Esophagus squamous epithelium (tissue), 5 donors: ENCODE measurements around the gene LINC01488. TPM values are rescaled to one million over a fixed set of nuclear protein-coding genes. Genes with fewer than 3 reads are reported as not detected.
A peak's percentile ranks its signal among the peaks of the same experiment; 100 is the strongest.

Source experiments
- DNase-seq: peaks from one replicate; lab custom pipeline; 2025; lab: John Stamatoyannopoulos, UW
- H3K27ac ChIP-seq, 4 donors: fragments of 200-600 bp; sonication (generic); one replicate each; pipeline ENCODE4 v1.5.1; 2016 to 2019; ENCODE audit warnings: mild to moderate bottlenecking in 1 of 4
- H3K27me3 ChIP-seq, 4 donors: fragments of 200-600 bp; sonication (generic); 1 replicate in 3 of 4; 2 replicates in 1 of 4; pipeline versions ENCODE4 v1.5.1 to v1.6.0; 2017 to 2021; ENCODE audit warnings: antibody characterized with exemption in 1 of 4
- H3K36me3 ChIP-seq, 3 donors: fragments of 200-600 bp; sonication (generic); one replicate each; pipeline ENCODE4 v1.5.1; 2016 to 2019
- H3K4me1 ChIP-seq, 3 donors: fragments of 200-600 bp; sonication (generic); one replicate each; pipeline ENCODE4 v1.5.1; 2017 to 2019
- H3K4me3 ChIP-seq, 4 donors: fragments of 200-600 bp; sonication (generic); 1 replicate in 3 of 4; 2 replicates in 1 of 4; pipeline ENCODE4 v1.5.1; 2016 to 2019; ENCODE audit warnings: mild to moderate bottlenecking in 2 of 4, moderate library complexity in 1 of 4
- H3K9me3 ChIP-seq, 3 donors: fragments of 200-600 bp; sonication (generic); one replicate each; pipeline ENCODE4 v1.5.1; 2016 to 2019
- POLR2A ChIP-seq, 4 donors: fragments of 450-650 bp; IDR thresholded peaks; one replicate each; pipeline ENCODE4 v1.6.1; 2017; ENCODE audit warnings: antibody characterized with exemption in 4 of 4, mild to moderate bottlenecking in 4 of 4, moderate library complexity in 3 of 4
- WGBS, 2 donors: methylation state at CpG; one replicate each; pipeline ENCODE4 v1.1.5; 2018; 5-methylcytosine and 5-hydroxymethylcytosine counted together
- intact Hi-C: fragments of 100-400 bp; cut with DNase I; formaldehyde crosslinking; loops from one replicate; pipeline ENCODE4 v1.15.0; 2022
- total RNA-seq, 4 donors: library from RNA; depleted of rRNA; stranded (reverse); fragments of >200 nt; gene quantifications; one replicate each; pipeline ENCODE4 v1.1.0, GENCODE V29; 2016
- TF ChIP-seq, protein P1 (sequence below), 6 experiments: fragments of 450-650 bp in 4 of 6; fragments of 200-600 bp in 2 of 6; sonication (generic) in 2 of 6; IDR thresholded peaks; one replicate each; pipeline ENCODE4 v1.5.1; 2016 to 2019; ENCODE audit warnings: antibody characterized with exemption in 6 of 6, mild to moderate bottlenecking in 4 of 6, moderate library complexity in 4 of 6
- donor health status: DM: yes; HTN: yes; CAD: no.

Gene LINC01488
- total RNA-seq, 4 donors from 2014 or later, result not detected

DNA sequence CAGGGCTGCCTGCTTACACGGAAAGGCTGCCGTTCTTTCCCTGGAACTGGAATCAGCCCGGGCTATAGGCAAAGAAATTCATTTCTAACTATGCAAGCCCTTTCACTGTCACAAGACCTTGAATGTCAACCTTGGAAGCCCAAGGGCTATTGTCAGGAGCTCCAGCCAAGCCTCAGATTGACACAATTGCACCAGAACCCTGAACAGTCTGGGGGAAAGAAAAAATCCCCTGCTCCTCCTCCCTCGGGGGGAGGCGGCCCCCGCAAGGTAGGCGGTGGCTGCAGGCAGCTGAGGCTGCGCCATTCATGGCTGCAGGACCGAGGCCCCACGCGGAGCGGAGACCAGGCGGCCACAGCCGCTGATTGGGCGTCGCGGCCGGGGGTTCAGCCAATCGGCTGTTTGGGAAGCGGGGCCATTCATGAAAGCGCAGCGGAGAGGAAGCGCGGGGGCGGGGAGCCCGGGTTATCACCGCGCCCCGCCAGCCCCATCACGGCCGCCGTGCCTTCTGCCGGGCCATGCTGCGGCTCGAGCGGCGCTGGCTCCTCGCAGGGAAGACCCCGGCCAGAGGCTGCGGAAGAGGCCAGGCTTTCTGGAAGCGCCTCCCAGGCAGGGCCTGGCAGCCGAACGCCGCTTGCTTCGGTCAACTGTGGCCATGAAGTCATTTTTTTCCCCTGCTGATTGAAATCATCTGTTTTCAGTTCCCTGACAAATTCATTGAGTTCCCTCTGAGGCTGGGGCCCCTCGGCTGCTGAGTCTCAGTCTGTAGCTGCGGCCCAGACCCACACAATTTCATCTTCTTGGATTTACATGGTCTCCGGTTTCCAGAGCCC is 38.1 kb upstream of the LINC01488 start:
- intact Hi-C loops, result no loop called here
- TF ChIP-seq, protein P1, sequence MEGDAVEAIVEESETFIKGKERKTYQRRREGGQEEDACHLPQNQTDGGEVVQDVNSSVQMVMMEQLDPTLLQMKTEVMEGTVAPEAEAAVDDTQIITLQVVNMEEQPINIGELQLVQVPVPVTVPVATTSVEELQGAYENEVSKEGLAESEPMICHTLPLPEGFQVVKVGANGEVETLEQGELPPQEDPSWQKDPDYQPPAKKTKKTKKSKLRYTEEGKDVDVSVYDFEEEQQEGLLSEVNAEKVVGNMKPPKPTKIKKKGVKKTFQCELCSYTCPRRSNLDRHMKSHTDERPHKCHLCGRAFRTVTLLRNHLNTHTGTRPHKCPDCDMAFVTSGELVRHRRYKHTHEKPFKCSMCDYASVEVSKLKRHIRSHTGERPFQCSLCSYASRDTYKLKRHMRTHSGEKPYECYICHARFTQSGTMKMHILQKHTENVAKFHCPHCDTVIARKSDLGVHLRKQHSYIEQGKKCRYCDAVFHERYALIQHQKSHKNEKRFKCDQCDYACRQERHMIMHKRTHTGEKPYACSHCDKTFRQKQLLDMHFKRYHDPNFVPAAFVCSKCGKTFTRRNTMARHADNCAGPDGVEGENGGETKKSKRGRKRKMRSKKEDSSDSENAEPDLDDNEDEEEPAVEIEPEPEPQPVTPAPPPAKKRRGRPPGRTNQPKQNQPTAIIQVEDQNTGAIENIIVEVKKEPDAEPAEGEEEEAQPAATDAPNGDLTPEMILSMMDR (IDR thresholded peaks at IDR 0.05), result no peak
- TF ChIP-seq POLR2A (IDR thresholded peaks at IDR 0.05), result no peak
- Histone ChIP-seq H3K36me3 (no peaks in the 10 kb centered on the region), H3K9me3 (no peaks in the 10 kb centered on the region), H3K27me3 (no peaks in the 10 kb centered on the region), H3K4me1 (peaks cover 18 to 62% (median 23%) of the 10 kb centered on the region in 3 donors), H3K27ac (peak overlapping the region; percentile 53 to 87 (median 84)), H3K4me3 (peak overlapping the region in 3 of 4 donors; percentile 42 to 64 (median 47))
- peak; percentile 25 for DNase-seq
- WGBS, 2 donors, result 4 to 30% methylated on average over 2 to 11 of the region's 48 CpGs

DNA sequence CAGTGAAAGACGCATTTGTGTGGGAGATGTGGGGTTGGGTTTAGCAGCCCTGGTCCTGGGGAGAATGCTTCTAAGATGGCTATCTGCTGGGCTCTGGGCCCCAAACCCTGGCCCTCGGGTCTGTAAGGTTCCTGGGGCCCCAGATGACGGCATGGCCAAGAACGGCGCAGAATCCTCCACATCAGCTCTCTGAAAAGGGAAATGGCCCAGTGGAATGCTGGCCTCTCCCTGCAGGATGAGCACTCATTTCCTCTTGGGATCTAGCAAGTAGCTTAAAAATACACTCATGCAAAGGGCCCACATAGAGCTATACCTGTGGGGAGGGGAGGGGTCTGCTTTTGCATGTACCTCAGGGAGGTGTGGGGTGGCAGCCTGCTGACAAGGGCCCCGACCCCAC is 37.5 kb upstream of the LINC01488 start:
- intact Hi-C loops, result no loop called here
- Histone ChIP-seq H3K9me3 (no peaks in the 10 kb centered on the region), H3K4me3 (peak overlapping the region in 3 of 4 donors; percentile 42 to 64 (median 47)), H3K4me1 (peaks cover 18 to 65% (median 23%) of the 10 kb centered on the region in 3 donors), H3K27ac (peak overlapping the region; percentile 53 to 87 (median 84)), H3K36me3 (no peaks in the 10 kb centered on the region), H3K27me3 (no peaks in the 10 kb centered on the region)
- TF ChIP-seq, protein P1 (IDR thresholded peaks at IDR 0.05), result no peak
- no peak for TF ChIP-seq POLR2A (IDR thresholded peaks at IDR 0.05)
- DNase-seq, result no peak
- WGBS, 2 donors, result 33 to 60% methylated on average over 1 of the region's 6 CpGs

DNA sequence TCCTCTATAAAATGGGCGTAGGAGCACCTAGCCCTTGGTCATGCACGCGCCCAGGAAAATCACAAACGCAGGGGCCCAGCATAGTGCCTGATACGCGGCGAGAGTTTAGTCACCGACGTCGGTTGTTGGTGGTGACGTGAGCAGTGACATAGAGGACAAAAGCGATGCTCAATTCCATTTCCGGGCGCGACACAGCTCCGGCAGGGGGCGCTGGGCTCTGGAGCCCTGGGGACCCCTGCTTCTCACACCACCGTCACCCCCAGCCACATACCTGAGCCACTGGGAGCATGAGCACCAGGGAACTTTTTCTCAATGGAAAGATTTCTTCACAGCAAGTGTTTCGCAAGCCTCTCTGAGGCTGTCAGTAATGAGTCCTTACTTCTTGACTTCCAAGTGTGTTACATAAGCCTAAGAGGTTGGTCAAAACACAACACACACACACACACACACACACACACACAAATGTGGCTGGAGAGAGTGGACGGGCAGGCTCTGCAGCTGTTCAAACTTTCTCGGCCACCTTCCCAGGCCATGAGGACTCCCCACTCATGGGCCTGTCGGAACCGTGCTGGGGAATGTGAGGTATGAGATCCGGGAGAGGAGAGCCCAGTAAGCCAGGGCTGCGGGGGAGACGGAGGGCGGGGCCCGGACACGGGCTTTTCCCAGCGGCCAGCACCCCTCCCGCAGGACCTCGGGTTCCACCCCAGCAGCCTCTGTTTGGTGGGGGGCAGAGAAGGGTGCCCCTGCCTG is 36.9 kb upstream of the LINC01488 start:
- Histone ChIP-seq H3K4me1 (peaks cover 18 to 71% (median 23%) of the 10 kb centered on the region in 3 donors), H3K27me3 (no peaks in the 10 kb centered on the region), H3K36me3 (no peaks in the 10 kb centered on the region), H3K27ac (peak overlapping the region; percentile 53 to 87 (median 84)), H3K4me3 (peak overlapping the region in 1 of 4 donors; percentile 64), H3K9me3 (no peaks in the 10 kb centered on the region)
- TF ChIP-seq POLR2A (IDR thresholded peaks at IDR 0.05), result no peak
- TF ChIP-seq, protein P1 (IDR thresholded peaks at IDR 0.05), result no peak
- WGBS, 2 donors, result 53 to 75% methylated on average over 4 to 24 of the region's 32 CpGs
- DNase-seq, result no peak
- intact Hi-C loops, result no loop called here

DNA sequence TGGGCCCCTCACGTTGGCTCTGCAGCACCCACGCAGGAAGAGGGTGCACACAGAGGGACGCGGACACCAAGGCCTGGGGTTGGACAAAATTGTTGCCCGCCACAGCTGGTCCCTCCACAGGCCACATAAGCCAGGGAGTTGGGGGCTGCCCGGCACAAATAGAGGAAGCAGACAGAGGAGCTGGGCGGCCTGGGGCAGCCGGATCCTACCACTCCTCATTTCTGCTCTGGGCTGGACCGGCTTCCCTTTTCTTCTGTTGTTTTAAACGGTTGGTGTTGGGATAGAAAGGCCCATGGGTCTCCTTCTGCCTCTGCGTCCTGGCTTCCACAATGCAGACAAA is 36.4 kb upstream of the LINC01488 start:
- Histone ChIP-seq H3K36me3 (no peaks in the 10 kb centered on the region), H3K27ac (peak overlapping the region in 3 of 4 donors; percentile 58 to 87 (median 84)), H3K9me3 (no peaks in the 10 kb centered on the region), H3K27me3 (no peaks in the 10 kb centered on the region), H3K4me3 (peak overlapping the region in 1 of 4 donors; percentile 12), H3K4me1 (peaks cover 18 to 76% (median 23%) of the 10 kb centered on the region in 3 donors)
- WGBS, 2 donors, result 61 to 81% methylated on average over 6 to 11 of the region's 11 CpGs
- intact Hi-C loops, result no loop called here
- no peak for TF ChIP-seq POLR2A (IDR thresholded peaks at IDR 0.05)
- TF ChIP-seq, protein P1 (IDR thresholded peaks at IDR 0.05), result no peak
- no peak for DNase-seq

DNA sequence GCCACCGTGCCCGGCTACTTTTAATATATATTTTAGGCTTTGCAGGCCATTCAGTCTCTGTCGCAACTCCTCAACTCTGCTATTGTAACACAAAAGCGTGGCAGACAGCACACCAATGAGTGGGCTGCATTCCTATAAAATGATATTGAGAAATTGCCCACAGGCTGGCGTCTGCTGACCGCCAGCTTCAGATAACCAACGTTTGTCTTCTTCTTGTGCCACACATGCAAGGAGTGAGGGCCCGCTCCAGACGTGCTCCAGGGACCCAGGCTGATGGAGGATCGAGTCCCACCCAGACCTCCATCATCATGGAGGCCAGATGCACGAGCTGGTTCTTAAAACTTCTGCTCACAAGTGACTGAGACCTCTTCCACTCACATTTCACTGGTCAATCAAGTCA is 35.4 kb upstream of the LINC01488 start:
- H3K27me3 ChIP-seq, result no peaks in the 10 kb centered on the region
- DNase-seq, result no peak
- H3K4me3 ChIP-seq, result no peak overlapping the region
- no peaks in the 10 kb centered on the region for H3K9me3 ChIP-seq
- H3K27ac ChIP-seq, result no peak overlapping the region
- TF ChIP-seq, protein P1 (IDR thresholded peaks at IDR 0.05), result no peak
- TF ChIP-seq POLR2A (IDR thresholded peaks at IDR 0.05), result no peak
- intact Hi-C loops, result no loop called here
- 84 to 88% methylated on average over 11 of the region's 11 CpGs for WGBS, 2 donors
- peaks cover 18 to 80% (median 23%) of the 10 kb centered on the region in 3 donors for H3K4me1 ChIP-seq
- no peaks in the 10 kb centered on the region for H3K36me3 ChIP-seq
